Measurements from ENCODE around the gene EXOC6B. TPM values are rescaled to one million over a fixed set of nuclear protein-coding genes. Genes with fewer than 3 reads are reported as not detected.

Gene EXOC6B
- total and polyA plus RNA-seq, 2 of the 8 experiments (the other 6 are each of a cell fraction or from before 2014, with no cell fraction given), result 13.5 to 33.0 TPM

- H2BK12ac ChIP-seq (ENCODE audit: low read depth, low read length), result no peak overlapping the region
- no peak overlapping the region for H2BK15ac ChIP-seq (ENCODE audit: low read length)
- H4K5ac ChIP-seq (ENCODE audit: insufficient read length, low read depth, low read length), result no peak overlapping the region
- no peak overlapping the region for H3K4me3 ChIP-seq (ENCODE audit: extremely low read depth in 1 of 4, insufficient read depth in 2 of 4, low read depth in 3 of 4, low read length in 4 of 4)
- no peak overlapping the region for H3K4me2 ChIP-seq (ENCODE audit: insufficient read depth in 1 of 2, low read depth in 2 of 2, low read length in 2 of 2)
- H3K9ac ChIP-seq (replicated peaks in 1 of 4; ENCODE audit: extremely low read depth in 1 of 4, low read depth in 3 of 4, low read length in 3 of 4), result no peak overlapping the region
- no peak for DNase-seq (ENCODE audit: low read depth in 1 of 2, low spot score in 2 of 2)
- 83% methylated on average over 1 of the region's 1 CpG; no CpG with 5 or more reads in 1 of the 2 experiments for WGBS, 2 experiments (ENCODE audit: extremely low coverage in 1 of 2, insufficient coverage in 1 of 2, insufficient read length in 1 of 2, insufficient replicate concordance in 2 of 2, low coverage in 1 of 2, low lambda C conversion rate in 2 of 2, missing lambda C conversion rate in 1 of 2)
- ChIA-PET POLR2A (ENCODE audit: partially characterized antibody) (no interaction called here), CTCF (ENCODE audit: partially characterized antibody) (interaction anchor here (0.7 to 4.4 kb wide), 4 partner anchors 11 to 71 kb away, joined by 3 to 20 read pairs (median 12); no protein-coding TSS in a partner anchor)
- no peak overlapping the region for H2BK5ac ChIP-seq (ENCODE audit: low read depth, low read length)
- no peak overlapping the region for H3K23ac ChIP-seq (ENCODE audit: insufficient read length)
- H3K27ac ChIP-seq (ENCODE audit: low read depth, low read length), result no peak overlapping the region
- no peaks in the 10 kb centered on the region; the same call in 1 of the 2 replicates for H3K23me2 ChIP-seq (ENCODE audit: low read depth, low read length)
- no peak overlapping the region for H2BK120ac ChIP-seq (replicated peaks; ENCODE audit: low read depth, low read length)
- no peak overlapping the region for H2AK5ac ChIP-seq (ENCODE audit: low read depth, low read length)
- no peak overlapping the region for H3K14ac ChIP-seq (ENCODE audit: insufficient read length)
- no peak overlapping the region for H2BK20ac ChIP-seq (ENCODE audit: low read length)
- H3K36me3 ChIP-seq (ENCODE audit: control insufficient read depth in 2 of 4, insufficient read depth in 4 of 4, low read length in 3 of 4), result no peaks in the 10 kb centered on the region
- H3K56ac ChIP-seq (replicated peaks; ENCODE audit: insufficient read length, low read depth, low read length), result no peak overlapping the region
- no peak for TF ChIP-seq HDAC2 (IDR thresholded peaks at IDR 0.05; ENCODE audit: borderline replicate concordance in 1 of 2, low read depth in 2 of 2, low read length in 2 of 2)
- H4K8ac ChIP-seq (ENCODE audit: extremely low read depth, insufficient read depth, low read length), result no peak overlapping the region
- H4K20me1 ChIP-seq (replicated peaks in 1 of 2; ENCODE audit: control insufficient read depth in 1 of 2, insufficient read depth in 2 of 2, low read length in 2 of 2), result no peaks in the 10 kb centered on the region
- no peaks in the 10 kb centered on the region for H3K79me1 ChIP-seq (ENCODE audit: low read depth, low read length)
- no peak overlapping the region for H2AFZ ChIP-seq (ENCODE audit: low read length)
- H3K4ac ChIP-seq (replicated peaks; ENCODE audit: insufficient read length, low read depth, low read length), result no peak overlapping the region
- H3K18ac ChIP-seq (ENCODE audit: extremely low read depth, low read length), result no peak overlapping the region
- H3K79me2 ChIP-seq (ENCODE audit: control insufficient read depth in 1 of 2, insufficient read depth in 2 of 2, low read length in 2 of 2), result no peaks in the 10 kb centered on the region
- H4K91ac ChIP-seq (replicated peaks; ENCODE audit: insufficient read length, low read length), result no peak overlapping the region
- no peaks in the 10 kb centered on the region; a peak in 1 of 7 replicates for H3K27me3 ChIP-seq (replicated peaks in 1 of 4; ENCODE audit: control insufficient read depth in 3 of 4, extremely low read depth in 1 of 4, insufficient read depth in 3 of 4, low read length in 3 of 4)
- no peaks in the 10 kb centered on the region for H3K9me3 ChIP-seq (ENCODE audit: insufficient read depth in 2 of 2, low read depth in 1 of 2, low read length in 1 of 2)
- FAIRE-seq, result no peak
- peaks cover 0 to 4% (median 0%) of the 10 kb centered on the region in 4 experiments; a peak in 2 of 7 replicates for H3K4me1 ChIP-seq (replicated peaks in 1 of 4; ENCODE audit: control insufficient read depth in 3 of 4, insufficient read depth in 4 of 4, low read length in 3 of 4)
These were observed 23.3 kb upstream of the EXOC6B start for GRCh38 chr2:72849138-72849462.
